GM12891 (cell line): Measurements from ENCODE around the gene PRSS35.
A peak's percentile ranks its signal among the peaks of the same experiment; 100 is the strongest.
"Not testable (repeated sequence)": the region's sequence is repeated elsewhere in the genome, so short reads cannot be mapped to it uniquely, and the experiment has no call there.

Experiments used
- PAX5 ChIP-seq: IDR thresholded peaks from 2 replicates; pipeline ENCODE4 v1.6.1; 2011; ENCODE audit warnings: low read length, moderate library complexity, mild to moderate bottlenecking; ENCODE audit not compliant: insufficient read depth, severe bottlenecking
- POLR2A ChIP-seq: IDR thresholded peaks from 2 replicates; pipeline ENCODE4 v1.6.1; 2011; ENCODE audit warnings: low read depth, low read length, control low read depth
- POLR2AphosphoS5 ChIP-seq: IDR thresholded peaks from 2 replicates; pipeline ENCODE4 v1.6.1; 2011; ENCODE audit warnings: low read depth, low read length, control low read depth
- POU2F2 ChIP-seq: IDR thresholded peaks from 2 replicates; pipeline ENCODE4 v1.6.1; 2011; ENCODE audit warnings: low read depth, mild to moderate bottlenecking, control low read depth, low read length, moderate library complexity
- SPI1 ChIP-seq: IDR thresholded peaks from 2 replicates; pipeline ENCODE4 v1.6.1; 2011; ENCODE audit warnings: low read depth, low read length, control low read depth
- TAF1 ChIP-seq: IDR thresholded peaks from 2 replicates; pipeline ENCODE4 v1.6.1; 2011; ENCODE audit warnings: low read depth, low read length, control low read depth

DNA sequence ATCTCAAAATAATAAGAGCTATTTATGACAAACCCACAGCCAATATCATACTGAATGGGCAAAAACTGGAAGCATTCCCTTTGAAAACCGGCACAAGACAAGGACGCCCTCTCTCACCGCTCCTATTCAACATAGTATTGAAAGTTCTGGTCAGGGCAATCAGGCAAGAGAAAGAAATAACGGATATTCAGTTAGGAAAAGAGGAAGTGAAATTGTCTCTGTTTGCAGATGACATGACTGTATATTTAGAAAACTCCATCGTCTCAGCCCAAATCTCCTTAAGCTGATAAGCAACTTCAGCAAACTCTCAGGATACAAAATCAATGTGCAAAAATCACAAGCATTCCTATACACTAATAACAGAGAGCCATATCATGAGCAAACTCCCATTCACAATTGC is 38.1 kb downstream of the PRSS35 start:
- TF ChIP-seq POLR2AphosphoS5, POLR2A, TAF1, PAX5, POU2F2: not testable (repeated sequence)
- TF ChIP-seq SPI1, result peak; percentile 78
